IMR-90 (cell line): ENCODE measurements around the gene CDH23. TPM values are rescaled to one million over a fixed set of nuclear protein-coding genes. Genes with fewer than 3 reads are reported as not detected.

Experiments
- ATAC-seq: fragments of 200-7000 bp; cut with Tn5 transposase; 2 replicates; pipeline ENCODE4 v1.9.1; 2020; ENCODE audit warnings: low read depth, mild to moderate bottlenecking, moderate library complexity
- BruUV-seq: library from RNA; stranded (reverse); fragments of 400-500 nt; replicated peaks from 2 replicates; lab custom pipeline; 2021; lab: Mats Ljungman, UMichigan
- CTCF ChIA-PET: fragments of 300-600 bp; formaldehyde crosslinking; extraction: SDS; loops from one replicate; lab custom pipeline; 2021; ENCODE audit warnings: antibody characterized with exemption; lab: Yijun Ruan, JAX
- POLR2A ChIA-PET: fragments of 300-600 bp; sonication (Branson Sonifier 250); formaldehyde crosslinking; loops from one replicate; lab custom pipeline; 2022; ENCODE audit warnings: antibody characterized with exemption; ENCODE audit not compliant: unreplicated experiment; lab: Charles Lee
- DNase-seq: peaks from one replicate; pipeline ENCODE4 v3.0.0; 2013
- H2AFZ ChIP-seq: replicated peaks from 2 replicates; pipeline ENCODE3; 2013; ENCODE audit warnings: low read length, mild to moderate bottlenecking; ENCODE audit not compliant: poor library complexity
- H2AK5ac ChIP-seq: 2 replicates; pipeline ENCODE4 v1.6.1; 2013; ENCODE audit warnings: low read depth, low read length, inconsistent platforms
- H2AK9ac ChIP-seq: replicated peaks from 2 replicates; pipeline ENCODE3; 2013; ENCODE audit warnings: mild to moderate bottlenecking, low read depth, low read length, moderate library complexity; ENCODE audit not compliant: poor library complexity
- H2BK120ac ChIP-seq: 2 replicates; pipeline ENCODE4 v1.6.1; 2013; ENCODE audit warnings: low read depth, low read length, inconsistent platforms
- H2BK15ac ChIP-seq: 3 replicates; pipeline ENCODE4 v1.6.1; 2013; ENCODE audit warnings: low read depth, low read length, inconsistent platforms
- H2BK20ac ChIP-seq: 2 replicates; pipeline ENCODE4 v1.6.1; 2013; ENCODE audit warnings: low read depth, mild to moderate bottlenecking, inconsistent platforms, low read length, moderate library complexity
- H2BK5ac ChIP-seq: 2 replicates; pipeline ENCODE4 v1.6.1; 2013; ENCODE audit warnings: mild to moderate bottlenecking, low read depth, low read length, inconsistent platforms; ENCODE audit not compliant: poor library complexity, severe bottlenecking
- H3K14ac ChIP-seq: replicated peaks from 2 replicates; pipeline ENCODE4 v1.6.1; 2013; ENCODE audit warnings: low read depth, low read length, inconsistent platforms
- H3K18ac ChIP-seq: 2 replicates; pipeline ENCODE4 v1.6.1; 2013; ENCODE audit warnings: low read depth, low read length, control low read depth
- H3K23ac ChIP-seq: 2 replicates; pipeline ENCODE4 v1.6.1; 2013; ENCODE audit warnings: low read depth, low read length, inconsistent platforms
- H3K27ac ChIP-seq: 2 replicates; pipeline ENCODE4 v1.5.1; 2013; ENCODE audit warnings: mild to moderate bottlenecking, control low read depth, low read length; ENCODE audit not compliant: insufficient read depth
- H3K27me3 ChIP-seq: 2 replicates; pipeline ENCODE4 v1.6.1; 2013; ENCODE audit warnings: low read length; ENCODE audit not compliant: control insufficient read depth, insufficient read depth
- H3K36me3 ChIP-seq: 2 replicates; pipeline ENCODE4 v1.6.1; 2013; ENCODE audit warnings: low read length, mixed read lengths; ENCODE audit not compliant: control insufficient read depth, insufficient read depth
- H3K4ac ChIP-seq: 2 replicates; pipeline ENCODE4 v1.6.1; 2013; ENCODE audit warnings: low read depth, low read length, inconsistent platforms
- H3K4me1 ChIP-seq: 2 replicates; pipeline ENCODE4 v1.6.1; 2013; ENCODE audit warnings: low read length, mixed read lengths; ENCODE audit not compliant: control insufficient read depth, insufficient read depth
- H3K4me2 ChIP-seq: 2 replicates; pipeline ENCODE4 v1.6.1; 2013; ENCODE audit warnings: low read depth, mild to moderate bottlenecking, control low read depth, low read length, moderate library complexity
- H3K4me3 ChIP-seq: 2 replicates; pipeline ENCODE4 v1.5.1; 2013; ENCODE audit warnings: low read depth, mild to moderate bottlenecking, control low read depth, low read length, moderate library complexity; ENCODE audit not compliant: insufficient read depth
- H3K56ac ChIP-seq: 2 replicates; pipeline ENCODE4 v1.6.1; 2013; ENCODE audit warnings: low read length, inconsistent platforms; ENCODE audit not compliant: insufficient read depth; ENCODE audit errors: extremely low read depth
- H3K79me1 ChIP-seq, 2 experiments: 2 replicates each; pipeline ENCODE4 v1.6.1; 2013; ENCODE audit warnings: low read length in 2 of 2, inconsistent platforms in 1 of 2, low read depth in 1 of 2
- H3K9ac ChIP-seq: 2 replicates; pipeline ENCODE4 v1.6.1; 2013; ENCODE audit warnings: low read depth, low read length, control low read depth
- H3K9me1 ChIP-seq: 2 replicates; pipeline ENCODE4 v1.6.1; 2013; ENCODE audit warnings: low read length, inconsistent platforms; ENCODE audit not compliant: insufficient read depth
- H3K9me3 ChIP-seq: 2 replicates; pipeline ENCODE4 v1.6.1; 2013; ENCODE audit warnings: low read length; ENCODE audit not compliant: control insufficient read depth, insufficient read depth
- H4K20me1 ChIP-seq: 2 replicates; pipeline ENCODE4 v1.6.1; 2013; ENCODE audit warnings: low read length, inconsistent platforms; ENCODE audit not compliant: insufficient read depth
- H4K5ac ChIP-seq: 2 replicates; pipeline ENCODE4 v1.6.1; 2013; ENCODE audit warnings: mild to moderate bottlenecking, low read depth, low read length, control low read depth
- H4K8ac ChIP-seq, 2 experiments: 2 replicates each; pipeline ENCODE4 v1.6.1; 2013; ENCODE audit warnings: low read depth in 2 of 2, low read length in 2 of 2, control low read depth in 1 of 2, inconsistent platforms in 1 of 2
- H4K91ac ChIP-seq: 2 replicates; pipeline ENCODE4 v1.6.1; 2013; ENCODE audit warnings: low read depth, low read length, inconsistent platforms; ENCODE audit not compliant: insufficient read depth
- BHLHE40 ChIP-seq: fragments of 150-350 bp; IDR thresholded peaks from 2 replicates; pipeline ENCODE4 v1.6.1; 2016; ENCODE audit warnings: mild to moderate bottlenecking, low read depth, low read length
- CEBPB ChIP-seq: IDR thresholded peaks from 2 replicates; pipeline ENCODE4 v1.6.1; 2012; ENCODE audit warnings: low read depth, low read length, improper control_type of control experiment
- CHD1 ChIP-seq: IDR thresholded peaks from 2 replicates; pipeline ENCODE4 v1.6.1; 2012; ENCODE audit warnings: low read depth, low read length, improper control_type of control experiment
- CTCF ChIP-seq: conservative IDR thresholded peaks from 2 replicates; pipeline ENCODE4 v1.5.1; 2012; ENCODE audit warnings: mild to moderate bottlenecking, low read depth, low read length, improper control_type of control experiment
- ELK1 ChIP-seq: fragments of 150-350 bp; IDR thresholded peaks from 2 replicates; pipeline ENCODE4 v1.6.1; 2016; ENCODE audit warnings: low read depth, mild to moderate bottlenecking, low read length, moderate library complexity, borderline replicate concordance
- FOS ChIP-seq: fragments of 150-350 bp; IDR thresholded peaks from 2 replicates; pipeline ENCODE4 v1.6.1; 2016; ENCODE audit warnings: low read depth, low read length
- MAFK ChIP-seq: IDR thresholded peaks from 2 replicates; pipeline ENCODE4 v1.6.1; 2012; ENCODE audit warnings: low read depth, low read length, improper control_type of control experiment
- MAZ ChIP-seq: IDR thresholded peaks from 2 replicates; pipeline ENCODE4 v1.6.1; 2012; ENCODE audit warnings: low read depth, mild to moderate bottlenecking, low read length, improper control_type of control experiment, moderate library complexity, borderline replicate concordance
- MXI1 ChIP-seq: IDR thresholded peaks from 2 replicates; pipeline ENCODE4 v1.6.1; 2012; ENCODE audit warnings: low read depth, mild to moderate bottlenecking, low read length, moderate library complexity, borderline replicate concordance
- NFE2L2 ChIP-seq: fragments of 150-350 bp; IDR thresholded peaks from 2 replicates; pipeline ENCODE4 v1.6.1; 2016; ENCODE audit warnings: low read depth, mild to moderate bottlenecking, low read length
- POLR2A ChIP-seq: IDR thresholded peaks from 2 replicates; pipeline ENCODE4 v1.6.1; 2012; ENCODE audit warnings: mild to moderate bottlenecking, low read depth, low read length
- RAD21 ChIP-seq: IDR thresholded peaks from 2 replicates; pipeline ENCODE4 v1.6.1; 2012; ENCODE audit warnings: low read length, improper control_type of control experiment
- RCOR1 ChIP-seq: IDR thresholded peaks from 2 replicates; pipeline ENCODE4 v1.6.1; 2012; ENCODE audit warnings: mild to moderate bottlenecking, low read length, improper control_type of control experiment; ENCODE audit not compliant: insufficient replicate concordance
- RFX5 ChIP-seq: IDR thresholded peaks from 2 replicates; pipeline ENCODE4 v1.8.0; 2012; ENCODE audit warnings: low read depth, mild to moderate bottlenecking, low read length, moderate library complexity
- SMC3 ChIP-seq: fragments of 150-350 bp; IDR thresholded peaks from 2 replicates; pipeline ENCODE4 v1.6.1; 2016; ENCODE audit warnings: low read depth, mild to moderate bottlenecking, antibody characterized with exemption, low read length, moderate library complexity
- USF2 ChIP-seq: fragments of 150-350 bp; IDR thresholded peaks from 2 replicates; pipeline ENCODE4 v1.6.1; 2017; ENCODE audit warnings: mild to moderate bottlenecking, antibody characterized with exemption, low read length, low read depth
- WGBS, 2 experiments: methylation state at CpG; one replicate each; pipeline versions ENCODE4 v1.1.5 to v1.1.7; 2013; ENCODE audit warnings: missing lambda C conversion rate in 2 of 2; ENCODE audit not compliant: insufficient read length in 1 of 2; ENCODE audit errors: extremely low coverage in 2 of 2; 5-methylcytosine and 5-hydroxymethylcytosine counted together
- dilution Hi-C: fragments of 300-500 bp; cut with HindIII; formaldehyde crosslinking; loops from one replicate; pipeline ENCODE4 v1.14.3; 2018; ENCODE audit warnings: low sequenced_read_pairs; ENCODE audit not compliant: unreplicated experiment
- in situ Hi-C: fragments of 300-500 bp; cut with MboI; formaldehyde crosslinking; loops from 3 replicates; pipeline ENCODE4 v1.14.3; 2019; ENCODE audit warnings: low sequenced_read_pairs, inconsistent platforms, mixed read lengths
- intact Hi-C: fragments of 100-400 bp; cut with micrococcal nuclease; formaldehyde crosslinking; loops from 2 replicates; pipeline ENCODE4 v1.10.0; 2022
- polyA plus RNA-seq, 3 experiments: library from polyadenylated mRNA; depleted of rRNA; stranded (reverse); fragments of >200 nt; gene quantifications; 2 replicates each; pipeline ENCODE4 v1.2.3, GENCODE V29; 2012; ENCODE audit warnings: low replicate concordance in 1 of 3
- total RNA-seq: library from RNA; depleted of rRNA; stranded (reverse); fragments of >200 nt; gene quantifications from 2 replicates; pipeline ENCODE4 v1.2.3, GENCODE V29; 2012

Gene CDH23
- total and polyA plus RNA-seq, 2 of the 4 experiments (the other 2 are of a cell fraction): under 0.01 to 0.03 TPM

- Histone ChIP-seq H3K4me2 (no peak overlapping the region), H3K9ac (no peak overlapping the region), H3K18ac (no peak overlapping the region), H2BK20ac (no peak overlapping the region), H2BK120ac (no peak overlapping the region), H2BK5ac (no peak overlapping the region), H3K79me1 (no peaks in the 10 kb centered on the region), H3K14ac (no peak overlapping the region), H3K4ac (no peak overlapping the region), H3K4me1 (no peaks in the 10 kb centered on the region), H4K8ac (no peak overlapping the region), H3K27ac (no peak overlapping the region), H3K27me3 (peaks cover 22% of the 10 kb centered on the region), H3K23ac (no peak overlapping the region), H2AK5ac (no peak overlapping the region), H3K4me3 (no peak overlapping the region), H2AFZ (no peak overlapping the region), H4K5ac (no peak overlapping the region), H3K36me3 (no peaks in the 10 kb centered on the region), H2BK15ac (no peak overlapping the region), H4K91ac (no peak overlapping the region), H3K9me1 (no peaks in the 10 kb centered on the region), H2AK9ac (no peak overlapping the region), H4K20me1 (no peaks in the 10 kb centered on the region), H3K9me3 (no peaks in the 10 kb centered on the region), H3K56ac (no peak overlapping the region)
- ATAC-seq (peak; percentile 94), DNase-seq (peak; percentile 49)
- in situ Hi-C loops: no loop called here
- dilution Hi-C loops: no loop called here
- no TSS peak for BruUV-seq
- intact Hi-C loops: no loop called here
- TF ChIP-seq USF2: no peak
- TF ChIP-seq CTCF: no peak
- TF ChIP-seq MAZ: no peak
- no peak for TF ChIP-seq CHD1
- no peak for TF ChIP-seq RCOR1
- TF ChIP-seq RFX5: no peak
- no peak for TF ChIP-seq NFE2L2
- no peak for TF ChIP-seq CEBPB
- TF ChIP-seq ELK1: no peak
- TF ChIP-seq MXI1: no peak
- TF ChIP-seq POLR2A: no peak
- TF ChIP-seq MAFK: no peak
- no peak for TF ChIP-seq RAD21
- no peak for TF ChIP-seq SMC3
- no peak for TF ChIP-seq FOS
- no peak for TF ChIP-seq BHLHE40
- 68% methylated on average over 2 of the region's 3 CpGs; no CpG with 5 or more reads in 1 of the 2 experiments for WGBS, 2 experiments
- ChIA-PET POLR2A (no interaction called here), CTCF (interaction anchor here (0.5 kb wide), 1 partner anchor 12 kb away, joined by 3 read pairs; no protein-coding TSS in a partner anchor)
Measured at GRCh38 chr10:71582019-71582418, 185.3 kb downstream of the CDH23 start.
